Body of pancreas (tissue), 4 donors: ENCODE results near the gene QARS1.

ENCODE experiments used
- POLR2A ChIP-seq, 3 donors: fragments of 450-650 bp; IDR thresholded peaks; one replicate each; pipeline ENCODE4 v1.6.1; 2016; ENCODE audit warnings: antibody characterized with exemption in 3 of 3, mild to moderate bottlenecking in 2 of 3
- TF ChIP-seq, protein P1 (sequence below), 7 experiments: fragments of 450-650 bp in 4 of 7; fragments of 200-600 bp in 3 of 7; sonication (generic) in 3 of 7; IDR thresholded peaks; one replicate each; pipeline ENCODE4 v1.5.1; 2016 to 2019; ENCODE audit warnings: antibody characterized with exemption in 7 of 7

- TF ChIP-seq, protein P1, sequence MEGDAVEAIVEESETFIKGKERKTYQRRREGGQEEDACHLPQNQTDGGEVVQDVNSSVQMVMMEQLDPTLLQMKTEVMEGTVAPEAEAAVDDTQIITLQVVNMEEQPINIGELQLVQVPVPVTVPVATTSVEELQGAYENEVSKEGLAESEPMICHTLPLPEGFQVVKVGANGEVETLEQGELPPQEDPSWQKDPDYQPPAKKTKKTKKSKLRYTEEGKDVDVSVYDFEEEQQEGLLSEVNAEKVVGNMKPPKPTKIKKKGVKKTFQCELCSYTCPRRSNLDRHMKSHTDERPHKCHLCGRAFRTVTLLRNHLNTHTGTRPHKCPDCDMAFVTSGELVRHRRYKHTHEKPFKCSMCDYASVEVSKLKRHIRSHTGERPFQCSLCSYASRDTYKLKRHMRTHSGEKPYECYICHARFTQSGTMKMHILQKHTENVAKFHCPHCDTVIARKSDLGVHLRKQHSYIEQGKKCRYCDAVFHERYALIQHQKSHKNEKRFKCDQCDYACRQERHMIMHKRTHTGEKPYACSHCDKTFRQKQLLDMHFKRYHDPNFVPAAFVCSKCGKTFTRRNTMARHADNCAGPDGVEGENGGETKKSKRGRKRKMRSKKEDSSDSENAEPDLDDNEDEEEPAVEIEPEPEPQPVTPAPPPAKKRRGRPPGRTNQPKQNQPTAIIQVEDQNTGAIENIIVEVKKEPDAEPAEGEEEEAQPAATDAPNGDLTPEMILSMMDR (IDR thresholded peaks at IDR 0.05), result no peak
- no peak for TF ChIP-seq POLR2A (IDR thresholded peaks at IDR 0.05)
Measured at GRCh38 chr3:49079270-49079669, 25.3 kb downstream of the QARS1 start.
